GM21786 (cell line): ENCODE results near the gene ZNF239.
"Not testable (repeated sequence)": the region's sequence is repeated elsewhere in the genome, so short reads cannot be mapped to it uniquely, and the experiment has no call there.

Experiments used
- ATAC-seq: cut with Tn5 transposase; IDR thresholded peaks from one replicate; pipeline ENCODE4 v1.9.1; 2021; ENCODE audit not compliant: unreplicated experiment

ZNF239 gene

GRCh38 chr10:43584051-43584450 is 9.6 kb upstream of the ZNF239 start:
- ATAC-seq = no peak

- no peak for ATAC-seq
Measured at GRCh38 chr10:43576580-43576979, 2.2 kb upstream of the ZNF239 start.

DNA sequence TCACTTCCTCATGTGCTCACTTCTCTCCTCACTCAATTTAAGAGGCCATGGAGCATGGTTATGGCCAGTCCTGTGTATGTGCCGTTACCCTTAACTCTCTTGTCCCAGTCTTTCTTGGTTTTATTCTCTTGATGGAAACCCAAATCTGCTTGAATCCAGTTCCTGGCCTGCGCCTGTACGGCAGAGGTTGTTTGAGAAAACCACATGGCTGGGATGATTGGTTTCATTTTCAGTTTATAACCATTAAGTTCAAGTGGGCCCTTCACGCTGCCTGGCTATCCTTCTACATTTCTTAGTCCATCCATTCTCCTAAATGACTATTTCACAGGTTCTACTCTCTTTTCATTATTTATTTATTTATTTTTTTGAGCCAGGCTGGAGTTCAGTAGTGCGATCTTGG is 1.6 kb upstream of the ZNF239 start:
- no peak for ATAC-seq

DNA sequence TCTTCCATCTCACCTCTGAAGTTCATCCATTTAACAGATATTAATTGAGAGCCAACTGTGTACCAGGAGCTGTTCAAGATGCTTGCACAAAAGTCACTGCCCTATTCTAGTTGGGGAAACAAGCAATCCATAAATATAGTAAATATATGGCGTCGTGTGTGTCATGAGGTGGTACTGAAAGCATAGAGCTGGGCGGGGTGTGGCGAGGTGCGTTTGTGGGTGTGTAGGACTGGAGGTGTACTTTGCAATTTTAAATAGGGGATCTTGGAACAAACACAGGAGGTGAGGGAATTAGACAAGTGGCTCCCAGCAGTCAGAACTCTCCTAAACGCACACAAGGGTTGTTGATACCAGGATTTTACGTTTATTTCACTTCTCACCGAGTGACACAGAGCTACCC is 490 bp upstream of the ZNF239 start:
- ATAC-seq = no peak

DNA sequence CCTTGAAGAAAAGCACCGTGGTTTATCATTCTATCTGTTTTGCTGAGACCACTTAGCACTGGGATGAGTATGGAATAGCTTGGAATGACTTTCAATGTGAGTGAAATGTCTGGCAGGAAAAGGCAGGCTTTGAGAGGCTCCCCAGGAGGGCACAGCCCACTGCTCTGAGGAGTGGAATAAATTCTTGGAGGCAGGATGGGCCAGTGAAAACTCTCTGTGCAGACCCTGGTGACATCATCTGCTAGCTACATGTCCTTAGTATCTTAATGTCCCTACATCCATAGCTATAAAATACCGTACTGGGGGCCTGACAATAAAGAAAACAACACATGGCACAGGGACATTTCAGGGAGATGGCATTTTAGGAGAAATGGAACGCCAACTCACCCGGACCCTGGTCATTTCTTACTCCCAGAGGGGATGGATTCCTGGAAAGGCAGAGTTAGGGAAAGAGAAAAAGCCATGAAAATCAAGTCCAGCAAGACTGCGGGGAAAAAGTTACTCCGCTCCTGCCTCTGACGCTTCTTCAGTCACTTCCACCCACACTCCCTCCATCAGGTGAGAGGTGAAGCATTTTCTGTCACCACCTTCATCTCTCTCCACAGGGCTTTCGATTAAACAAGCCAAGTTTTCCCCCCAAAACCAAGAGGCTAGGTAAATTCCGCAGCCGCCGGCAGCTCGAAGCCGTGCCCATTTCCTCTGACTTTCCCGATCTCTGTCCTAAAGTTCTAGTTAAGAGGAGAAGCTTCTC is 991 bp downstream of the ZNF239 start:
- no peak for ATAC-seq

GRCh38 chr10:43570971-43571370 is 3.4 kb downstream of the ZNF239 start:
- ATAC-seq = no peak

DNA sequence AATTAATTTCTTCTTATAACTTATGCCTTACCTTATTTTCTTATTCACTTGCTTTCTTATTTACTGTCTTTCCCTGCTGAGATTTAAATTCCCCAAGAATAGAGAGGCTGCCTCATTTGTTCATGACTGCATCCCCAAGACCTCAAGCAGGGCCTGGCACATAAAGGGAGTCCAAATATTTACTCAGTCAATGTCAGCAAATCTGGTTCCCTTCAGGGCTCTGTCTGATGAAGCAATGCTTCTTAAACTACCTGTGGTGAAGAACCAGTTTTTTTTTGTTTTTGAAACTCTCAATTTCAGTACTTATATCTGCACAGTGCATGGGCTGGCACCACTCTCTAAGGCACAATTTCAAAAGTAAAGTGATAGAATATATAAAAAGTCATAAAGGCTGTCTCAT is 4.7 kb downstream of the ZNF239 start:
- ATAC-seq = no peak

DNA sequence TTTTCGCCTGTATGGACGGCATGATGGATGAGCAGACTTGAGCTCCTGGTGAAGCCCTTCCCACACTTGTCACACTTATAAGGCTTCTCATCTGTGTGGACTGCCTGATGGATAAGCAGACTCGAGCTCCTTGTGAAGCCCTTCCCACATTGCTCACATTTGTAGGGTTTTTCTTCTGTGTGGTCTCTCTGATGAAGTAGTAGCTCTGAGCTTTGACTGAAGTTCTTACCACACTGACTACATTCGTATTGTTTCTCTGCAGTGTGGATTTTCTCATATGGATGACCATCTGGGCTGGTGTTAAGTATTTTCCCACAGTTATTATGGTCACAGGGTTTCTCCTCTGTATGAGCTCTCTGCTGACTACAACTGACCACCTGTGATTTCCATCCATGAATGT is 17.2 kb downstream of the ZNF239 start:
- ATAC-seq = no peak

DNA sequence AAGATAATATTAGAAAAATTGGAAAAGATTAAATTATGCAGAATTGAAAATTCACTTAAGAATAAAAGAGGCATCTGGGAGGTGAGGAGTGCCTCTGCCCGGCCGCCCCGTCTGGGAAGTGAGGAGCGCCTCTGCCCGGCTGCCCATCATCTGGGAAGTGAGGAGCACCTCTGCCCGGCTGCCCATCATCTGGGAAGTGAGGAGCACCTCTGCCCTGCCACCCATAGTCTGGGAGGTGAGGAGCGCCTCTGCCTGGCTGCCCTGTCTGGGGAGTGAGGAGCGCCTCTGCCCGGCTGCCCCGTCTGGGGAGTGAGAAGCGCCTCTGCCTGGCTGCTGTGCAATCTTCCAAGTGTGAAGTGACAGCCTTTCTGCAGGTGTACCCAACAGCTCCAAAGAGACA is 30.7 kb downstream of the ZNF239 start:
- ATAC-seq = not testable (repeated sequence)

GRCh38 chr10:43524434-43525247 is 49.8 kb downstream of the ZNF239 start:
- ATAC-seq = no peak
